GM20431 (cell line): Measurements from ENCODE around the gene PACRG.

Experiments
- in situ Hi-C: fragments of 300-500 bp; cut with MseI, MboI; formaldehyde crosslinking; loops from one replicate; pipeline ENCODE4 v1.15.0; 2020; ENCODE audit warnings: low sequenced_read_pairs; ENCODE audit not compliant: unreplicated experiment

PACRG gene

DNA sequence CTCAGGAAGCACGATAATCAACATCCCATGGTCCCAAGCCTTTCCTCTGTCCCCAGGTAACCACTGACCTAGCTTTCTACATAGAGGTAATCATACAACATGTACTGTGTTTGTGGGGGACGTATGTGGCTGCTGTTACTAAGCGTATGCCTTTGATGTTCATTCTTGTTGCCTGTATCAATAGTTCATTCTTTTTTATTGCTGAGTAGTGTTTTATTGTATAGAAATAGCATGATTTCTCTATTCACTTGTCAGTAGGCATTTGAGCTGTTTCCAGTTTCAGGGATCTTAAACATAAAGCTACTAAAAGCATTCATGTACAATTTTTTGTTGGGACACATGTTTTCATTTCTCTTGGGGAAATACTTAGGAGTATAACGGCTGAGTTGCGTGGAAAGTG lies 185.4 kb downstream of the PACRG start:
- in situ Hi-C loops = no loop called here

DNA sequence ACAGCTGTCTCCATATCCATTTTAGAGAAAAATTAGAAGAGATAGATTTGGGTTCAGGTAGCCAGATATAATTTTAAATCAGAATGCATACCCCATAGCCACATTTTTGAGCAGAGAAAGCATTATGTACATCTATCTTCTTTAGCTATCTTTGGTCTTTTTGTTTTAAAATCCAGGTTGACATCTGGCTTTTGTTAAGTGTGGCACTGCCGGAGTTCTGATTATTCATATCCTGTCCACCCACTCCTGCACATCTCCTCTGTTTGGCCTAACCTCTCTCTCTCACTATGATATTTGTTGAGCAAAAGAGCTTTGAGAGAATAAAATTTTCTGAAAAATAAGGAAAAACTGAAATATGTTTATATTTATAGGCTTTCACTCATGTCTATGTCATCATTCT lies 189.7 kb downstream of the PACRG start:
- in situ Hi-C loops = no loop called here

DNA sequence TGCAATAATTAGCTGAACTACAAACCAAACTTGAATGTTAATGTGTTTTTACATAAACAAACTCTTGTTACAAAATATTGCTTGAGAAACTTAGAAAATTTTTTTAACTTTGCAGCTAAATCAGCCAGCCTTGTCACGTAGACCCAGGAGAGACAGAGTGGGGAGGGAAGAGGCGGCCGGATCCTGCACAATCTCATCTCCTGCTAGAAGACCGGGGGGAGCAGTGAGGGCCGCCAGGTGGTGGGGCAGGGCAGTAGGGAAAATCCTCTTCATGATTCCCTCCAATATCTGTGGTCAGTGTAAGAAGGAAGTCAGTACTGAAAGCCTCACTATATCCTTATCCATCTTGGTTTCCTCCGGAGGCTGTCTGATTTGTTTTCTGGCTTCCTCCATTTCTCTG lies 193.3 kb downstream of the PACRG start:
- in situ Hi-C loops = no loop called here

DNA sequence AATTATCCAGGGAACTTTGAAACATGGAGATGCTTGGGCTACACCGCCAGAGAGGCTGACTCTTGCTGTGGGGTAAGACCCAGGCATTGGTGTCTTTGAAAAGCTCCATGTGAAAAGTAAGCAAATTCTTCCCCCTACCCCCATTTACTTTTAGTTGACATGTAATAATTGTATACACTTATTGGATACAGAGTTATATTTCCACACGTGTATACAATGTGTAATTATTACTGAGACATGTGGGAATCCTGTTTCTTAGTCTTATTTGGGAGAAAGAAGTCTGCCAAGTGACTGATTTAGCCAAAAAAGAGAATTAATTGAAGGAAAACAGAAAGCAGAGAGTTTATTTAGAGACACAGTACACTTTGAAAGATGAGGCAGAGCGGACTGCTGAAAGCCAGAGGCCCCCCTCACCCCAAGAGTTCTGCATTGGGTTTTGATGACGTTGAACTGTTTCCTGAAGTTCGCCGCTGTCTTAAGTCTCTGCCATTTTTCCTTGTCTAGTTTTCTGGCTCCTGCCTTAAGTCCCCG lies 193.8 kb downstream of the PACRG start:
- in situ Hi-C loops = no loop called here

DNA sequence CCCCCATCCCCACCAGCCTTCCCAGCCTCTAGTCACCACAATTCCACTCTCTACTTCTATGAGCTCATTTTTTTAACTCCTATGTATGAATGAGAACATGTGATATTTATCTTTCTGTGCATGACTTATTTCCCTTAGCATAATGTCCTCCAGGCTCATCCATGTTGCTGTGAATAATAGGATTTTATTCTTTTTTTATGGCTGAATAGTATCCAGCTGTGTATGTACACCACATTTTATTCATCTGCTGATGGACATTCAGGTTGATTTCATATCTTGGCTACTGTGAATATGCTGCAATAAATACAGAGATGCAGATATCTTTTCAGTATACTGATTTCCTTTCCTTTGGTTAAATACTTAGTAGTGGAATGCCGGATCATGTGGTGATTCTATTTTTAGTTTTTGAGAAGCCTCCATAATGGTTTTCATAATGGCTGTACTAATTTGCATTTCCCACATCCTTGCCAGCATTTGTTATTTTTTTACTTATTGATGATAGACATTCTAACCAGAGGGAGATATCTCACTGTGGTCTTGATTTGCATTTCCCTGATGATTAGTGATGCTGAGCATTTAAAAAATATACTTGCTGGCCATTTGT lies 194.9 kb downstream of the PACRG start:
- in situ Hi-C loops = no loop called here

DNA sequence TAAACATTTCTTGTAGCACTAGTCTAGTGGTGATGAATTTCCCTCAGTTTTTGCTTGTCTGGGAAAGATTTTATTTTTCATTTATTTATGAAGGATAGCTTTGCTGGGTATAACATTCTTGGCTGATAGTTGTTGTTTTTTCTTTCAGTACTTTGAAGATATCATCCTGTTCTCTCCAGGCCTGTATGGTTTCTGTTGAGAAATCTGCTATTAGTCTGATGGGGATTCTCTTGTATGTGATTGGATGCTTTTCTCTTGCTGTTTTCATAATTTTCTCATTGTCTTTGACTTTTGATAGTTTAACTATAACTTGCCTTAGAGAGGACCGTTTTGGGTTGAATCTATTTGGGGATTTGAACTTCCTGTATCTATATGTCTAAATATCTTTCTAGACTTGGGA lies 207.1 kb downstream of the PACRG start:
- in situ Hi-C loops = no loop called here

DNA sequence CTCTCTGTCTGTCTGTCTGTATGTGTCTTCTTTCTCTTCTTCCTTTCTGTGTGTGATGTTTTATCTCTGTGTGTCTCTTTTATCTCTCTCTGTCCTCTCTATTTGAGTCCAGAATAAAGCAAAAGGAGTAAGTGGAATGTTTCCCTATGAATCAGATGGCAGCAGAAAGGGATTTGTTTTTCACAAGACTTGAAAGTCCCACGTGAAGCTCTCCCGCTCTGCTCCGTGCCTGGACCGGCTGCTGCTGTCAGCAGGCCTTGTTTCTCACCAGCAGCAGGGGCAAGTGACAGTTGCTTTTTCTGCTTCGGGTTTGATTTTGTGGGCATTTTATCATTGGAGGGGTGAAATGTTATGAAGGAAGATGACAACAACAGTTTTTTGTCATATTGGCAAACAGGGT lies 212.7 kb downstream of the PACRG start:
- in situ Hi-C loops = no loop called here

DNA sequence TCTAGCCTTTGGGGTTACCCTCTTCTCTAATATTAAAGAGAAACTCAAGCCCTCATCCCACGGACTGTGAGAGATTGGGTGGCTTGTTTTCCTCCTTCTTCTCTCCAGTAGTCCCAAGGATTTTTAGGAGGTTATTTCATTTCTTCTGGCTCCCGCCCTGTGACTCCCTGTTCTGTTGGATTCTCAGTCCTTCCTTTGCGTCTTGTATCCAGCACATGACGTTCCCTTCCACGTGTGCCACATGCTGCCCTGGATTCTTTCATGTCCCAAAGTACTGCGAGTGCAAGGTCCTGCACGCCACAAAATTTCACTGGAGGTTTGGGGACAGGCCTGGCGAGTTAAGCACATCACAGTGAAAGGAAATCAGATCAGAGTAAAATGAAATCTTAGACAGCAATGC lies 213.4 kb downstream of the PACRG start:
- in situ Hi-C loops = no loop called here

DNA sequence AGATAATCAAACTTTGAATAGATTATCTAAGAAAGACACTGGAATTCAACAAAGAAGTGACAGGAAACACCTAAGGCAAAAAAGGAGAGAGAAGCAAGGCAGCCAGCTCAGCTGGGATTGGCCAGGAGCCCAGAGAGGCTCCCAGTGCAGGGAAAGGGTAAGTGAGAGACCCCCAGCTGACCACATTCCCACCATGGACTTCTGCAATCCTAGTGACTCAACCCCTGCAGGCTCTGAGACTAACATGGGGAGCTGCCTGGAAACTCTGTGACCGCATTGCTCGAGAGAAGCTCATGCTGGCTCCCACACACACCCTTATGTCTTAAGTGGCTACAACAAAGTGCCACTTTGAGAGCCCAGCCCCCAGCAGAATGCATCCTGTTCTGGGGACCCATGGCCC lies 215.1 kb downstream of the PACRG start:
- in situ Hi-C loops = no loop called here

DNA sequence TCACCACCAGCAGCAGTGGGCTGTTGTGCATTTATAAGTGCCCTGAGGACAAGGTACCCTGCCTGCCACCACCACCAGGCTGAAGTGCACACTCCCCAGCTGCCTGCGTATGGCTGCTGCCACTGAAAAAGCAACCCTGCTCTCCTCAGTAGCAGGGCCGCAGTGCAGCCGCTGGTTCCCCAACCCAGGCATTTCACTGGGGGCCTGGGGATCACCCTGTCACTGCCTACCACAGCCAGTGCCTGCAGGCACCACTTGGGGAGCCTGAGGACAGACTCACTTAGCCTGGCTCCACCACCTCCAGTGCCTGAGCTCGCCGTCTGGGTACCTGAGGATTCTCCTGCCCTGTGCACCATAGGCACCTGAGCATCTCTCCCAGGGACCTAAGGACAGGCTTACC lies 215.6 kb downstream of the PACRG start:
- in situ Hi-C loops = no loop called here

DNA sequence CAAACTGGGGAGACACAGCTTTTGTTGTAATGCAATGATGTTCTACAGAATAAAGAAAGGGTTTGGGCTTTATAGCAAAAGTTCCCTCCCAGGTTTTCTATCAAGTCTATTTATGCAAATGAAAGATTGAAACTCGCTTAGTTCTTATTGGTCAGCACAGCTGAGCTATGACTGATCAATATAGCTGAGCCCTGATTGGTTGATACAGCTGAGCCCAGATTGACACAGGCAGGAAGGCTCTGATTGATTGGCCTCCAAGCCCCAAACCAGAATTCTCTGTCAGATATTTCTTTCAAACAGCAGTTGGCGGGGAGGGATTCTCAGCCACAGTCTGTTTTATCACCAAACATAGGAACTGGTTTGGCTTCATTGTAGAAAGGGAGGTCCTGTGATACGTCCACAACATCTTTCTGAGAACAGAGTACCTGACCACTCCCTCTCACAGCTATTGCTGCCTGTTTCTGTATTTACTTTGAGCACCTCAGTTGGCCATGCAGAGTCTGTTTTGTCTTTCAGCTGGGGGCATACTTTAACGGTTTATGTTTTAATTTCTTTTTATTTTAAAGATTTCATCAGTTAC lies 223.5 kb downstream of the PACRG start:
- in situ Hi-C loops = no loop called here

DNA sequence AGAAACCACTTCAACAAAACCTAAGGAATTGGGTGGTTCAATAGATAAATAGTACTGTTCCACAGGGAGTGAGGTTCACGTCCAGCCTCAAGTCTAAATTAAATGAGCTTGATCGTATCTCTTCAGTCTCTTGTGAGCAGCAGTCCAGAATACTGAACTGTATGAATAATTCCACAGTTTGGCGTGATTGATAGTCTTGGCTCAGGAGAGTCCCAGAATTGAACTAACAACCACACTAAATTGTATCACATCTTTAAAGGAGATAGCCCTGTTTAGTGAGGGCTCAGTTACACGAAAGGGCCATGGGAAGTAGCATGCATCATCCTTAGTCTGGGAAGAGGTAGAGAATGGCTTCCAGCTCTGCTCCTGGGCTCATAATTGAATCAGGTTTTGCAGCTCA lies 224.6 kb downstream of the PACRG start:
- in situ Hi-C loops = no loop called here

DNA sequence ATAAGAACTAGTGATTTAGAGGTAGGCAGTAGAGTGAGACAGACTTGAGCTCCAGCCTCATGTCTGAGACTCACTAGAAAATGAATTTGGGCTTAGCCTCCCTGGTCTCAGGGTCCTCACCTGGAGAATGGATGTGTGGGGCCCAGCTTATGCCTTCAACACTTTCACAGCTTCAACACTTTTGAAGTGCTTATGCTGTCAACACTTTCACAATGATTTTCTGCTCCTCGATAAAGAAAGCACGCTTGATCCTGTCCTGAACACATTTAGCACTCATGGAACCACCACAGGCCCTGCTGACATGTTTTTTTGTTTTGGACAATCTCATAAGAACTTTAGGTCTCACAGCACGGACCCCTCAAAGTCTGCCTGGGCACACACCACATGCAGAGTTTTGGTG lies 229.3 kb downstream of the PACRG start:
- in situ Hi-C loops = no loop called here

DNA sequence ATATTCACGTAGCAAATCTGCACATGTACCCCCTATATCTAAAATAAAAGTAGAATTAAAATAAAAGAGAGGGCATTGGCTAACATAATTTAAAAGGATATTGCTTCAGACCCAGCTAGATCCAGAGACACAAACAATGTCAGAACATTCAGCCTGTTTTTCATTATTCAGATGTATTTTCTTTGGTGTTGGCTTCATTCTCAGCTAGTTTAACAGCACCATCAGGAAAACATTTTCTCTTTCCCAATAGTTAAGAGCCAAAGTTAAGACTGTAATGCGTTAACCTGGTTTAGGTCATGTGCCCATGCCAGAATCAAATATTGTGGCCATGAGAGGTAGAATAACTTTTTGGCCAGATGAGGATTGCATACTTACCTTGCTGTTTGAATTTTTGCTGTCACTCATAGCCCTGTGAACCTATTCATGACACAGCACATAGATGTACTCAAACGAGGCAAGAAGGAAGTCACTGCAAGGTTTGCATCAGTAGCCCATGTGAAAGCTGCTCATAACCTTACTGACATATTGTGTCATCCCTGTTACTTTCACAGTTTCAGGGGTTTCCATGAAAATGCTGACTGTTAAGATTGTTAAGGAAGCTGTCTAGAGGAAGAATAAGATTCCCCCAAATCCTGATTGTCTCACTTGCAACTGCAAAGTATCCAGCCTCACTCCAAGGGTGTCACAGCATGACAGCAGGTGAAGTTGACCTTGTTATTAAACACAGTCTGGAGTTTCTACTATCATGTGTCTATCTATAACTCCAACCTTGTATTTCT lies 233.1 kb downstream of the PACRG start:
- in situ Hi-C loops = no loop called here

DNA sequence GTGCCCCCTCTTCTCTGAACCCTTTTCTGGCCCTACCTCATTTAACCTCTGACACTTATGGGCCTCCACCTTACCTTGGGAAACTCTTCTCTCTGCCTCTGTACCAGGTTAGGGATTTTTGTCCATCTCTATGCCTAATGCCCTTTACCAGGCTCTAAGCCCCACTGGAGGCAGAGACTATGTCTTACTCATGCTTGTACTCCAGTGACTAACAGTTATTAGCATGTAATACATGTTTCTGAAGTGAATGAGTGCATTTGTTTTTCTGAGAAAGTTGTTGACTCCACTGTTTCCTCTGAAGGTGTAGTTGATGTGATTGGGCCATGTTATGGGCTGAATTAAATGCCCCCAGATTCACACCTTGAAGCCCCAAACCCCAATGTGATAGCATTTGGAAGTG lies 234.3 kb downstream of the PACRG start:
- in situ Hi-C loops = no loop called here

DNA sequence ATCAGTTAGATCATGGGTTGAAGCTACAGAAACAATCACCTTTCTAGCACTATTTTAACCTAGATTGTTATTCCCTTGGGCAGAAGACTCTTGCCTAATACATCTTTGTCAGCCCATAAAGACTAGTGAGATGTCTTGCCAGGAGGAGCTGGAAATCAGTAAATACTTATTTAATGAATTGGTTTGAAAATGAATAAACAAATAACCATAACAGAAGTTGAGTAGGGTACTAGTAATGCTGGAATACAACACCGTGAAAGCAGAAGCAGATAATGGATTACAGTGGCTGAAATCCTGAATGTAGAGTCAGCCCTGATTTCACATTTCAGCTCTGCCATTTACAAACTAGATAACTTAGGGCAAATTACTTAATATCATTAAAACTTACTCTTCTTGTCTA lies 236.1 kb downstream of the PACRG start:
- in situ Hi-C loops = no loop called here

DNA sequence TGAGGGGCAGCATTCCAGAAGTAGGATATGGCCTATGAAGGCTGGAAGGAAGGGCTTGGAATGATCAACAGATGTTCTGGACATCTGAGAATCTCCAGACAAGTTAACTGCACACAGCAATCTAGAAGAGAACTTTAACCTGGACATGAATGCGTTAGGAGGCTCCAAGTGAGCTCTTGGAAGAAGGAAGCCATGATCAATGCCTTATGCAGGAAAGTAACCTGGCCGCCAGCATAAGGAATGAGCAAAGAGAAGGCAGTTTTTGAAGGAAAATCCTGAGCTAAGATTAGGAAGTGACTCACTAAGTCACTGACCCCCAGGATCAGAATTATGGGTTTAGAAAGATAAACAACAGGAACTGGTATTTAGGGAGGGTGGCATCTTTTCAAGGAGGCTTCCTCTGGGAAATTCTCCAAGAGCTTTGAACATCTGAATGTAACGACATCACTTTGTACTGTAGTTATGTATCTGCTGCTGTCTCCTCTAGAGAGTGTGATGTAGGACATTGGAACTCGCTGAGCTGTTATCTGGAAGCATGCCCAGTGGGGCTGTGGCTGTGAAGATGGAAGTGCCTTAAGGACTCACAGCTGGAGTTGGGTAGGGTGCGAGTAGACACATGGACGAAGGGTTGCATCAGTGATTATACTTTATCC lies 236.8 kb downstream of the PACRG start:
- in situ Hi-C loops = no loop called here

DNA sequence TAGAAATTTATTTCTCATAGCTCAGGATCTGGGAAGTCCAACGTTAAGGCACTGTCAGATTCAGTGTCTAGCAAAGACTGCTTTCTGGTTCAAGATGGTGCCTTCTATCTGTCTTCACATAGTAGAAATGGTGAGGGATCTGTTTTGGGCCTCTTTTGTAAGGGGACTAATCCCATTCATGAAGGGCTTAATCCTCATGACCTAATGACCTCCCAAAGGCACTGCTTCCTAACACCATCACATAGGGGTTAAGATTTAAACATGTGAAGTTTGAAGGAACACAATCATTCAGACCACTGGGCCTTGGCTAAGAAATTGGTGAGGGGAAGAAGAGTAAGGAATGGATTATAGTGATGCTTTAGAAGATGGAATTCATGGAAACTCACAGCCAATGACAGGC lies 237.6 kb downstream of the PACRG start:
- in situ Hi-C loops = no loop called here

DNA sequence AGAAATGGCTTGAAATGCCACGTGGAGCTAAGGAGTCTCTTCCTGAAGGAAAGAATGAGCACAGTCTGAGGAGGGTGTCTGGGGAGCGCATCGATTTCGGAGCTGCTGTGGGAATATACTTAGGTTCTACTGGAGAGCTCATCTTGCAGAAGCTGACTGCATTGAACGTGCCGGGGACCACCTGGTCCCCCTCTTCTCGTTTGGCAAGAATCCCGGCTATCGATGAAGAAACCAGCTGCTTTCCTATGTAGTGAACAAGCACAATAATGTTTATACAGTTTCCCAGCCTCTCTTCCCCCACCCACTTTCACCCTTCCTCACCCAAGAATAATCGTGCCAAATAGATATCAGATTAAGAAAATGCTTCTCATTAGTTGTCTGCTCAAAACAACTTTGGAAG lies 242.5 kb downstream of the PACRG start:
- in situ Hi-C loops = no loop called here

DNA sequence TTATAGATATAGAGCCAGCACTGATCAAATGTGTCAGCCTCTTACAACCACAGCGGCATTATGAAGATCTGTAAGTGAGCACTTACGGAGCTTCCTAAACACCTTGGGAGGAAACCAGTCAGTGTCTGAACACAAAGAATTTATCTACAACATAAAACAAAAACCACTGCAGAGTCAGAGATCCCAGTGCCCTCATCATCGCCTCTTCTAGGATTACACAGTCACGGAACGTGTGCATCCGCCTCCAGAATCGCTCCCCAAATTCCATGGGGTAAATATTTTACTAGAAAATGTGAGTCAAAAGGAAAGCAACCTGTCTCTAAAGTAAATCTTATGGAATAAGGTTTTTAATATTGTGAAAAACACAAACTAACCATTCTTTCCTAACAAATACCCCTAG lies 243.6 kb downstream of the PACRG start:
- in situ Hi-C loops = no loop called here
